HepG2 (cell line): ENCODE measurements around the gene ITGB6. TPM values are rescaled to one million over a fixed set of nuclear protein-coding genes. Genes with fewer than 3 reads are reported as not detected.

Source experiments
- ATAC-seq: fragments of 200-7000 bp; cut with Tn5 transposase; 3 replicates; pipeline ENCODE4 v1.9.1; 2020; ENCODE audit warnings: mild to moderate bottlenecking, moderate library complexity
- BruUV-seq: library from RNA; stranded (reverse); fragments of 400-500 nt; replicated peaks from 2 replicates; lab custom pipeline; 2021; lab: Mats Ljungman, UMichigan
- CTCF ChIA-PET: fragments of 300-600 bp; formaldehyde crosslinking; extraction: SDS; loops from one replicate; lab custom pipeline; 2021; ENCODE audit warnings: low total read pairs, inconsistent platforms, low intra/inter-chr PET ratio; lab: Yijun Ruan, JAX
- POLR2A ChIA-PET: fragments of 350-600 bp; sonication (Branson Sonifier 250); formaldehyde crosslinking; loops from one replicate; lab custom pipeline; 2020; ENCODE audit warnings: antibody characterized with exemption, inconsistent platforms; lab: Yijun Ruan, JAX
- DNase-seq: peaks from one replicate; pipeline ENCODE4 v3.0.0-alpha.2; 2015; ENCODE audit warnings: low spot score
- FAIRE-seq: peaks from 3 replicates; lab custom pipeline; 2011; peaks lifted over from hg19 to GRCh38; lab: Jason Lieb, UNC
- H2AFZ ChIP-seq: one replicate; pipeline ENCODE4 v1.6.1; 2011; ENCODE audit warnings: low read length, inconsistent platforms
- H3K27ac ChIP-seq: fragments of 300-600 bp; 3 replicates; pipeline ENCODE4 v1.8.0; 2011; ENCODE audit warnings: mixed run types, mild to moderate bottlenecking, mixed read lengths, low read length, inconsistent platforms; ENCODE audit not compliant: insufficient read depth; ENCODE audit errors: extremely low read length
- H3K27me3 ChIP-seq, 2 experiments: fragments of 200-600 bp in 1 of 2; 2 replicates in 1 of 2; 3 replicates in 1 of 2; pipeline versions ENCODE4 v1.6.0 to v1.8.0; 2011; ENCODE audit warnings: low read length in 2 of 2, mild to moderate bottlenecking in 2 of 2, moderate library complexity in 2 of 2, inconsistent platforms in 1 of 2; ENCODE audit not compliant: insufficient read depth in 2 of 2, control insufficient read depth in 1 of 2
- H3K36me3 ChIP-seq, 2 experiments: fragments of 200-600 bp in 1 of 2; replicated peaks in 1 of 2; 2 replicates in 1 of 2; 3 replicates in 1 of 2; pipeline versions ENCODE4 v1.5.1 to v1.8.0; 2011; ENCODE audit warnings: low read length in 2 of 2, inconsistent platforms in 1 of 2; ENCODE audit not compliant: insufficient read depth in 2 of 2, control insufficient read depth in 1 of 2
- H3K4me1 ChIP-seq: 2 replicates; pipeline ENCODE4 v1.5.1; 2012; ENCODE audit warnings: low read length, inconsistent platforms; ENCODE audit not compliant: insufficient read depth
- H3K4me2 ChIP-seq: 2 replicates; pipeline ENCODE4 v1.6.0; 2011; ENCODE audit warnings: low read depth, low read length, inconsistent platforms
- H3K4me3 ChIP-seq, 3 experiments: fragments of 200-600 bp in 1 of 3; sonication (generic), shearing (Covaris generic) in 1 of 3; replicated peaks in 1 of 3; 2 replicates each; pipeline ENCODE4 v1.5.1; 2011 to 2016; ENCODE audit warnings: low read length in 3 of 3, inconsistent platforms in 2 of 3, low read depth in 2 of 3, mild to moderate bottlenecking in 2 of 3, control low read depth in 1 of 3, mixed read lengths in 1 of 3; ENCODE audit not compliant: insufficient read depth in 1 of 3
- H3K79me2 ChIP-seq: one replicate; pipeline ENCODE4 v1.6.1; 2011; ENCODE audit warnings: low read length, inconsistent platforms; ENCODE audit not compliant: insufficient read depth
- H3K9ac ChIP-seq: 2 replicates; pipeline ENCODE4 v1.6.0; 2011; ENCODE audit warnings: mild to moderate bottlenecking, low read depth, low read length, inconsistent platforms; ENCODE audit not compliant: insufficient read depth
- H3K9me3 ChIP-seq: 2 replicates; pipeline ENCODE4 v1.5.1; 2012; ENCODE audit warnings: mild to moderate bottlenecking, low read length
- H4K20me1 ChIP-seq: 2 replicates; pipeline ENCODE4 v1.6.0; 2011; ENCODE audit warnings: inconsistent platforms, mild to moderate bottlenecking, low read length, moderate library complexity; ENCODE audit not compliant: insufficient read depth
- ARID3A ChIP-seq: IDR thresholded peaks from 2 replicates; pipeline ENCODE4 v1.6.1; 2012; ENCODE audit warnings: low read depth, low read length, improper control_type of control experiment
- BORCS8-MEF2B ChIP-seq: sonication (generic); formaldehyde crosslinking; IDR thresholded peaks from 2 replicates; pipeline ENCODE4 v1.8.0; 2022; ENCODE audit warnings: mild to moderate bottlenecking, missing genetic modification reagents
- CBX2 ChIP-seq, 2 experiments: fragments of 200-600 bp in 1 of 2; sonication (generic); formaldehyde crosslinking in 1 of 2; IDR thresholded peaks; 2 replicates each; pipeline versions ENCODE4 v1.7.0 to v1.8.1; 2018 to 2022; ENCODE audit warnings: low read depth in 2 of 2, low read length in 1 of 2, mild to moderate bottlenecking in 1 of 2, missing genetic modification reagents in 1 of 2
- CSRNP1 ChIP-seq: sonication (generic); formaldehyde crosslinking; IDR thresholded peaks from 2 replicates; pipeline ENCODE4 v1.8.1; 2023; ENCODE audit warnings: mild to moderate bottlenecking, missing genetic modification reagents
- MAF1 ChIP-seq: sonication (generic); formaldehyde crosslinking; IDR thresholded peaks from 2 replicates; pipeline ENCODE4 v1.5.0; 2020; ENCODE audit warnings: missing genetic modification reagents, borderline replicate concordance
- PRDM15 ChIP-seq: sonication (generic); formaldehyde crosslinking; IDR thresholded peaks from 2 replicates; pipeline ENCODE4 v1.4.0; 2020; ENCODE audit warnings: missing genetic modification reagents
- SNAPC4 ChIP-seq: sonication (generic); formaldehyde crosslinking; IDR thresholded peaks from 2 replicates; pipeline ENCODE4 v1.4.0; 2020; ENCODE audit warnings: mild to moderate bottlenecking, missing genetic modification reagents
- ZBTB25 ChIP-seq: IDR thresholded peaks from 2 replicates; pipeline ENCODE4 v1.6.1; 2018; ENCODE audit warnings: missing genetic modification reagents
- ZNF264 ChIP-seq: sonication (generic); formaldehyde crosslinking; IDR thresholded peaks from 2 replicates; pipeline ENCODE4 v1.4.0; 2020; ENCODE audit warnings: missing genetic modification reagents
- ZNF589 ChIP-seq: sonication (generic); formaldehyde crosslinking; conservative IDR thresholded peaks from 2 replicates; pipeline ENCODE4 v1.8.0; 2022; ENCODE audit warnings: mild to moderate bottlenecking, moderate library complexity, missing genetic modification reagents
- WGBS: methylation state at CpG from one replicate; pipeline ENCODE4 v1.1.6; 2017; ENCODE audit warnings: low lambda C conversion rate; 5-methylcytosine and 5-hydroxymethylcytosine counted together
- in situ Hi-C: cut with HindIII; loops from 2 replicates; pipeline ENCODE4 v1.10.0; 2017; ENCODE audit warnings: low pct_unique_long_range_greater_than_20kb; ENCODE audit not compliant: extremely low pct_ligation_motif_present
- intact Hi-C: fragments of 100-400 bp; cut with micrococcal nuclease; formaldehyde crosslinking; loops from one replicate; pipeline ENCODE4 v1.10.0; 2022; ENCODE audit not compliant: unreplicated experiment
- polyA plus RNA-seq, 8 experiments: library from polyadenylated mRNA; depleted of rRNA in 3 of 8; stranded (reverse) in 7 of 8; unstranded in 1 of 8; fragments of >200 nt; fragmentation: Illumina TruSeq in 4 of 8; extraction: Trizol in 4 of 8; gene quantifications; 2 replicates each; pipeline versions ENCODE4 v1.2.1 to v1.2.3, GENCODE V29; 2011 to 2016; ENCODE audit warnings: low read depth in 4 of 8, missing spikeins in 1 of 8, mixed read lengths in 1 of 8; ENCODE audit not compliant: insufficient read depth in 1 of 8
- total RNA-seq, 5 experiments: library from RNA; depleted of rRNA; stranded (reverse); fragments of >200 nt; fragmentation: Illumina TruSeq; extraction: Trizol; gene quantifications; 2 replicates each; pipeline ENCODE4 v1.2.3, GENCODE V29; 2016; ENCODE audit warnings: low read depth in 1 of 5

ITGB6 gene
- total and polyA plus RNA-seq, 2 of the 13 experiments (the other 11 are each of a cell fraction or from before 2014, with no cell fraction given) = not detected

- Histone ChIP-seq H4K20me1 (no peaks in the 10 kb centered on the region), H3K4me3 (no peak overlapping the region), H3K27me3 (peaks cover 0 to 15% of the 10 kb centered on the region in 2 experiments; a peak in 3 of 5 replicates), H3K4me2 (no peak overlapping the region), H2AFZ (no peak overlapping the region), H3K9me3 (no peaks in the 10 kb centered on the region), H3K27ac (no peak overlapping the region), H3K36me3 (no peaks in the 10 kb centered on the region), H3K4me1 (no peaks in the 10 kb centered on the region), H3K79me2 (no peaks in the 10 kb centered on the region), H3K9ac (no peak overlapping the region)
- DNase-seq (no peak), FAIRE-seq (no peak), ATAC-seq (no peak)
- intact Hi-C loops = no loop called here
- ChIA-PET CTCF (interaction anchor here (1.8 to 3.5 kb wide), 2 partner anchors 102 to 886 kb away, joined by 9 to 30 read pairs; no protein-coding TSS in a partner anchor), POLR2A (no interaction called here)
- WGBS = 1% methylated on average over 2 of the region's 2 CpGs
- no TSS peak for BruUV-seq
- in situ Hi-C loops = loop anchor here (10.0 kb wide), 1 partner anchor 886 kb away; no protein-coding TSS in a partner anchor
- TF ChIP-seq ZNF264 (CRISPR knock-in tag) (no peak), PRDM15 (no peak), CBX2 (IDR thresholded peaks at IDR 0.05; ENCODE audit: low read depth, low read length) (no peak), CBX2 (CRISPR knock-in tag; IDR thresholded peaks at IDR 0.05; ENCODE audit: low read depth) (no peak), CSRNP1 (CRISPR knock-in tag) (no peak), ZBTB25 (CRISPR knock-in tag) (no peak), BORCS8-MEF2B (no peak), SNAPC4 (CRISPR knock-in tag) (no peak), ZNF589 (CRISPR knock-in tag) (no peak), MAF1 (CRISPR knock-in tag) (no peak), ARID3A (no peak)
Observed at GRCh38 chr2:160108646-160109045, 91.4 kb downstream of the ITGB6 start.
